ENCODE measurements around the gene SLC44A2.
A peak's percentile ranks its signal among the peaks of the same experiment; 100 is the strongest.

SLC44A2 gene

GRCh38 chr19:10600149-10600548 lies 25.2 kb upstream of the SLC44A2 start:
- CTCF ChIA-PET, result no interaction called here
- POLR2A ChIA-PET, result no interaction called here

GRCh38 chr19:10601999-10602329 lies 23.4 kb upstream of the SLC44A2 start:
- ChIA-PET CTCF (interaction anchor here (0.6 to 1.2 kb wide), 2 partner anchors 20 to 98 kb away, joined by 3 to 5 read pairs; no protein-coding TSS in a partner anchor), POLR2A (interaction anchor here (1.0 to 1.2 kb wide), 6 partner anchors 15 to 312 kb away, joined by 3 to 4 read pairs (median 3); partner anchors contain the start of genes ICAM5, KEAP1 and TMED1)
- TF ChIP-seq BHLHE40 (IDR thresholded peaks at IDR 0.05; ENCODE audit: borderline replicate concordance), result no peak
- no peak for TF ChIP-seq ELF4 (IDR thresholded peaks at IDR 0.05)
- no peak for TF ChIP-seq SP1 (IDR thresholded peaks at IDR 0.05)
- TF ChIP-seq SUZ12 (IDR thresholded peaks at IDR 0.05), result no peak
- TF ChIP-seq HDGF (IDR thresholded peaks at IDR 0.05; ENCODE audit: borderline replicate concordance), result no peak
- TF ChIP-seq CTBP1 (IDR thresholded peaks at IDR 0.05; ENCODE audit: borderline replicate concordance), result no peak
- TF ChIP-seq ARNT (IDR thresholded peaks at IDR 0.05), result no peak
- no peak for TF ChIP-seq FOXM1 (IDR thresholded peaks at IDR 0.05; ENCODE audit: borderline replicate concordance)
- TF ChIP-seq TARDBP (IDR thresholded peaks at IDR 0.05), result no peak
- TF ChIP-seq ZNF384 (IDR thresholded peaks at IDR 0.05), result no peak
- TF ChIP-seq, protein P1, sequence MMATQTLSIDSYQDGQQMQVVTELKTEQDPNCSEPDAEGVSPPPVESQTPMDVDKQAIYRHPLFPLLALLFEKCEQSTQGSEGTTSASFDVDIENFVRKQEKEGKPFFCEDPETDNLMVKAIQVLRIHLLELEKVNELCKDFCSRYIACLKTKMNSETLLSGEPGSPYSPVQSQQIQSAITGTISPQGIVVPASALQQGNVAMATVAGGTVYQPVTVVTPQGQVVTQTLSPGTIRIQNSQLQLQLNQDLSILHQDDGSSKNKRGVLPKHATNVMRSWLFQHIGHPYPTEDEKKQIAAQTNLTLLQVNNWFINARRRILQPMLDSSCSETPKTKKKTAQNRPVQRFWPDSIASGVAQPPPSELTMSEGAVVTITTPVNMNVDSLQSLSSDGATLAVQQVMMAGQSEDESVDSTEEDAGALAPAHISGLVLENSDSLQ (IDR thresholded peaks at IDR 0.05), result no peak
- TF ChIP-seq FOXK2 (IDR thresholded peaks at IDR 0.05), result no peak
- TF ChIP-seq NFRKB (IDR thresholded peaks at IDR 0.05), result no peak
- no peak for DNase-seq (ENCODE audit: extremely low spot score)

More at GRCh38 chr19:10600149-10600548, 25.2 kb upstream of the SLC44A2 start:
- no peak for TF ChIP-seq LEF1 (IDR thresholded peaks at IDR 0.05; ENCODE audit: borderline replicate concordance)
- TF ChIP-seq L3MBTL2 (conservative IDR thresholded peaks at IDR 0.05), result no peak
- TF ChIP-seq NFRKB (IDR thresholded peaks at IDR 0.05), result no peak
- TF ChIP-seq, protein P1 (IDR thresholded peaks at IDR 0.05), result no peak
- TF ChIP-seq ELF4 (IDR thresholded peaks at IDR 0.05), result no peak
- TF ChIP-seq FOXK2 (IDR thresholded peaks at IDR 0.05), result no peak
- no peak for TF ChIP-seq CTBP1 (IDR thresholded peaks at IDR 0.05; ENCODE audit: borderline replicate concordance)
- no peak for TF ChIP-seq ARNT (IDR thresholded peaks at IDR 0.05)
- no peak for TF ChIP-seq TARDBP (IDR thresholded peaks at IDR 0.05)
- no peak for TF ChIP-seq ZNF384 (IDR thresholded peaks at IDR 0.05)
- DNase-seq (ENCODE audit: extremely low spot score), result no peak

- no peak for TF ChIP-seq LEF1 (IDR thresholded peaks at IDR 0.05; ENCODE audit: borderline replicate concordance)
- TF ChIP-seq ARNT (IDR thresholded peaks at IDR 0.05), result no peak
- TF ChIP-seq ZNF384 (IDR thresholded peaks at IDR 0.05), result no peak
- ChIA-PET POLR2A (interaction anchor here (1.0 to 1.2 kb wide), 6 partner anchors 14 to 313 kb away, joined by 3 to 4 read pairs (median 3); partner anchors contain the start of genes ICAM5, KEAP1 and TMED1), CTCF (interaction anchor here (0.6 to 1.2 kb wide), 2 partner anchors 21 to 97 kb away, joined by 3 to 5 read pairs; no protein-coding TSS in a partner anchor)
- peak; percentile 97 for DNase-seq (ENCODE audit: extremely low spot score)
Observed at GRCh38 chr19:10602330-10603083, 22.8 kb upstream of the SLC44A2 start.

GRCh38 chr19:10603084-10603872 lies 22.1 kb upstream of the SLC44A2 start:
- no peak for DNase-seq (ENCODE audit: extremely low spot score)
- ChIA-PET POLR2A (interaction anchor here (1.0 to 1.2 kb wide), 2 partner anchors 14 to 233 kb away, joined by 3 read pairs; partner anchors contain the start of gene TMED1), CTCF (interaction anchor here (1.1 to 2.1 kb wide), 2 partner anchors 41 to 96 kb away, joined by 3 to 6 read pairs; no protein-coding TSS in a partner anchor)
- TF ChIP-seq SUZ12 (IDR thresholded peaks at IDR 0.05), result no peak

DNA sequence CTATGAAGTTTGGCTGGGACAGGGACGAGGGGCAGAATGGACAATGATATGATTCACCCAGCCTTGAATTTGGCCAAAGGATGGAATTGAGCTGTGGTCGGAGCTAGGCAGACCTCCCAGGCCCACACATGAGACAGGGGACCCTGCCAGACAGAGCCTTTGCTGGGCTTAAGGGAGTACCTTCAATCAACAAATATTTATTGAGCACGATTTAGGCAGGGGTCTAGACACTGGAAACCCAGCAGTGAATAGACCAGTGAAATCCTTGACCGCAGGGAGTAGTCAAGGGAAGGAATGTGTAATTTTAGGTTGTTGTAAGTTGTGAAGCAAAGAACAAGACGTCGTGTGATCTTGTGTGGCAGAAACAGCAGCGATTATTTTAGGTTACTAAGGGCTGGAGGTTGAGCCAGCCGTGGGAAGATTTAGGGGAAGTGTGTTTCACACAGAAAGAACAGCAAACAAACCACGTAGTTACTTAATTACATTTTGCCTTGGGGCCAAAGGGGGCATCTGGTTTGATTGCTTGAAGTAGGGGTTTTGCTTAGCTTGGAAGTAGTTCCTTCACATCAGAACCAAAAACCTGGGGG lies 21.4 kb upstream of the SLC44A2 start:
- no peak for TF ChIP-seq ZNF384 (IDR thresholded peaks at IDR 0.05)
- no peak for TF ChIP-seq L3MBTL2 (conservative IDR thresholded peaks at IDR 0.05)
- TF ChIP-seq, protein P1 (IDR thresholded peaks at IDR 0.05), result no peak
- TF ChIP-seq ELF4 (IDR thresholded peaks at IDR 0.05), result no peak
- no peak for TF ChIP-seq HDGF (IDR thresholded peaks at IDR 0.05; ENCODE audit: borderline replicate concordance)
- TF ChIP-seq NFRKB (IDR thresholded peaks at IDR 0.05), result no peak
- no peak for TF ChIP-seq TARDBP (IDR thresholded peaks at IDR 0.05)
- no peak for TF ChIP-seq FOXK2 (IDR thresholded peaks at IDR 0.05)
- TF ChIP-seq SUZ12 (IDR thresholded peaks at IDR 0.05), result no peak
- TF ChIP-seq ARNT (IDR thresholded peaks at IDR 0.05), result no peak
- TF ChIP-seq CTBP1 (IDR thresholded peaks at IDR 0.05; ENCODE audit: borderline replicate concordance), result no peak
- no peak for TF ChIP-seq SP1 (IDR thresholded peaks at IDR 0.05)
- no peak for DNase-seq (ENCODE audit: extremely low spot score)
- CTCF ChIA-PET, result interaction anchor here (1.1 to 2.1 kb wide), 2 partner anchors 40 to 96 kb away, joined by 3 to 6 read pairs; no protein-coding TSS in a partner anchor
- POLR2A ChIA-PET, result no interaction called here

- ChIA-PET POLR2A (no interaction called here), CTCF (interaction anchor here (1.1 to 2.1 kb wide), 2 partner anchors 40 to 95 kb away, joined by 3 to 6 read pairs; no protein-coding TSS in a partner anchor)
- DNase-seq (ENCODE audit: extremely low spot score), result no peak
- TF ChIP-seq ARNT (IDR thresholded peaks at IDR 0.05), result no peak
- TF ChIP-seq NFRKB (IDR thresholded peaks at IDR 0.05), result no peak
- no peak for TF ChIP-seq FOXM1 (IDR thresholded peaks at IDR 0.05; ENCODE audit: borderline replicate concordance)
- no peak for TF ChIP-seq HDGF (IDR thresholded peaks at IDR 0.05; ENCODE audit: borderline replicate concordance)
- TF ChIP-seq TARDBP (IDR thresholded peaks at IDR 0.05), result no peak
- TF ChIP-seq ELF4 (IDR thresholded peaks at IDR 0.05), result no peak
- TF ChIP-seq, protein P1 (IDR thresholded peaks at IDR 0.05), result no peak; the same call in 1 of the 2 replicates
- TF ChIP-seq LEF1 (IDR thresholded peaks at IDR 0.05; ENCODE audit: borderline replicate concordance), result no peak
- TF ChIP-seq FOXK2 (IDR thresholded peaks at IDR 0.05), result no peak
- TF ChIP-seq SP1 (IDR thresholded peaks at IDR 0.05), result no peak
- TF ChIP-seq BHLHE40 (IDR thresholded peaks at IDR 0.05; ENCODE audit: borderline replicate concordance), result no peak
- TF ChIP-seq ZNF384 (IDR thresholded peaks at IDR 0.05), result no peak
- TF ChIP-seq FOXA1 (IDR thresholded peaks at IDR 0.05), result no peak
- no peak for TF ChIP-seq L3MBTL2 (conservative IDR thresholded peaks at IDR 0.05)
- no peak for TF ChIP-seq SUZ12 (IDR thresholded peaks at IDR 0.05)
- TF ChIP-seq CTBP1 (IDR thresholded peaks at IDR 0.05; ENCODE audit: borderline replicate concordance), result no peak
Observed at GRCh38 chr19:10604460-10604980, 20.8 kb upstream of the SLC44A2 start.
